GM21786 (cell line): ENCODE measurements around the gene SOX12.

Experiments used
- ATAC-seq: cut with Tn5 transposase; IDR thresholded peaks from one replicate; pipeline ENCODE4 v1.9.1; 2021; ENCODE audit not compliant: unreplicated experiment

Gene SOX12

DNA sequence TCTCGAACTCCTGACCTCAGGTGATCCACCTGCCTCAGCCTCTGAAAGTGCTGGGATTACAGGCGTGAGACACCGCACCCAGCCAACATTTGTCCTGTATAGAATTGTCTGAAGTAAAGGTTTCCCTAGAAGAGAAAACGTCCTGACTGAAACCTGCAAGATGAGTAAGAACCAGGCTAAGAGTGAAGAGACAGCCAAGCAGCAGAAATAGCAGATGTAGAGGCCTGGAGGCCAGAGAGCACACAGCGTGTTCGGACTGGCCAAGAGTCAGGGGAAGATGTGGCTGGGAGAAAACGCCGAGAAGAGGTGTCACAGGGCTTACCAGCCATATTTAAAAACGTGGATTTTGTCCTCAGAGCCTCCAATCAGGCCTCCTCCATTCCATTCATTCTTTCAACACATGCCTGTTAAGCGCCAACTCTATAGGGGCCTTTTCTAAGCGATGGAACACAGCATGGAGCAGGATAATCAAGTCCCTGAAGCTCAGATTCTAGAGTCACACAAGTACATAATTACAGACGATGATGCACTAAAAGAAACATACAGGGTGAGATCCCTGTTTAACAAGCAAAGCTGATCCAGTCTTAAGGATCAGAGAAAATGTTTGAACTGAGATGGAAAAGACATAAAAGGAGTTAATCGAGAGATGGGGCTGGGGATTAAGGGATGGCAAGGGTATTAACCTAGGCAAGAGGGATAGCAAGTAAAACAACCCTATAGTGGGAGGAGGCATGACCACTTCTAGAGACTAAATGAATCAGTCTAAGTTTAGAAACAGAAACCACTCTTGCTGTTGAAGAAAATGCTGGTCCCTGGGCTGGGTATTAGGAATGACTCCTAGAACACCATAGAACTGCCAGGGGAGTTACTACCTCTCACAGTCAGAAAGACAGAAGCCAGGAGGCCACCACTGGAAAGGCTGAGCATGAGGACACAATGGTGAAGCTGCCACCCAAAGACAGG, 23.2 kb upstream of the SOX12 start:
- no peak for ATAC-seq

DNA sequence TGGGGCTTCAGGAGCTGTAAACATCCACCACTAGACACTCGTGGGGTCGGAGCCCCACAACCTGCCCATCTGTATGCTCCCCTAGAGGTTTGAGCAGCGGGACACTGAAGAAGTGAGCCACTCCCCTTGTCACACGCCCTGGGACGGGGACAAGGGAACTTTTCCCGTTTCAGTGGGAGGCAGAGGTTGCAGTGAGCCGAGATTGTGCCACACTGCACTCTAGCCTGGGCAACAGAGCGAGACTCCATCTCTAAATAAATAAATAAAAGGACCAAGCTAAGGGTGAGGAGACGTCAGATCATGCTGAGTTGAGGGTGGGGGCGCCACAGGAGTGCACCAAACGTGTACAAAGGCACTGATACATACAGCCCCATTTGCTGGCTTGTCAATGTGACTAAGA, 19.6 kb upstream of the SOX12 start:
- no peak for ATAC-seq

DNA sequence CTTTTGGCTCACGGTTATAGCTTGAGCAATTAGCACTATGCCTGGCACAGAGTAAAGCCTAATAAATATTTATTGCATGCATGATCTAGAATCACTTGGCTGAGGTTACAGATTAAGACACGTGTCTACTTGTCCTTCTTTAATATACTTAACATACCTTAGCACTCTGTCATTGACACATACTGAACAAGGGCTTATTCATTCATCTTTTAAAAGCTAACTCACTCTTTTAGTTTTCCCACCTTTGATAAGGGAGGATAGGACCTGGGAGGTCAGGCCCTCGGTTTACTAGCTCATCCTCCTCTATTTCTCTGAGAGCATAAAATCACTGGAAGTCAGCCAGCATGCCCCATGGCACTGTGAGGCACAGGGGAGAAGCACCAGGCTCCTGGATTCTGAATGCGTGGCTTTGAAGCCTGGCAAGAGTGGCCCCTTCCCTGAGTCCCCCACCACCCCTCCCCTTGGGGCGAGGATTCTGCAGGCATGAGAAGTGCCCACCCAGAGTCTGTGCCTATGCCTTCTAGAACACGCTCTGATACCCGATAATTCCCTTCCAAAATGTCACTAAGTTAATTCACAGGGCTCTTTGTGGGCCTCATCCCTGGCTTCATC, 16.8 kb upstream of the SOX12 start:
- ATAC-seq = no peak

DNA sequence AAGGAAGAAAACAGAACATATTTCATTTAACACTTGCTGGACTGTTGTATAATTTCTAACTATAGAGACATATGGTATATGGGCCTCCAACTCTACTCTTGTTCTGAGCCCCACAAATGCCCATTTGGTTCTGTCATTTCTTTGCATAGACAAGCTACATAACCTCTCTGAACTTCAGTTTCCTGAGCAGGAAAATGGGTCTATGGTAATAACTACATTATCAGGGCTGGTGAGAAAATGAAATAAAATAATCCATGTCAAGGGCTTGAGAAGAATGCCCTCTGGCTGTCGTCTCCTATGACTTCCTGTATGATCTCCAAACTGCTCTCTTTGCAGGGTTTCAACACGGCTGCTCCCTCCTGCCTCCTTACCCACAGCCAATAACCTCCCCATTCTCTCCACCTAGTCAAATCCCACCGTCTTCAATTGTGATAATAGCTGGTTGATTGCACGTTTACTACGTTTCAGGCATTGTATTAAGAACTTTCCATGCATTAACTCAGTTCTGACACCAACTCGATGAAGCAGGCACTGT, 16.0 kb upstream of the SOX12 start:
- ATAC-seq = no peak

DNA sequence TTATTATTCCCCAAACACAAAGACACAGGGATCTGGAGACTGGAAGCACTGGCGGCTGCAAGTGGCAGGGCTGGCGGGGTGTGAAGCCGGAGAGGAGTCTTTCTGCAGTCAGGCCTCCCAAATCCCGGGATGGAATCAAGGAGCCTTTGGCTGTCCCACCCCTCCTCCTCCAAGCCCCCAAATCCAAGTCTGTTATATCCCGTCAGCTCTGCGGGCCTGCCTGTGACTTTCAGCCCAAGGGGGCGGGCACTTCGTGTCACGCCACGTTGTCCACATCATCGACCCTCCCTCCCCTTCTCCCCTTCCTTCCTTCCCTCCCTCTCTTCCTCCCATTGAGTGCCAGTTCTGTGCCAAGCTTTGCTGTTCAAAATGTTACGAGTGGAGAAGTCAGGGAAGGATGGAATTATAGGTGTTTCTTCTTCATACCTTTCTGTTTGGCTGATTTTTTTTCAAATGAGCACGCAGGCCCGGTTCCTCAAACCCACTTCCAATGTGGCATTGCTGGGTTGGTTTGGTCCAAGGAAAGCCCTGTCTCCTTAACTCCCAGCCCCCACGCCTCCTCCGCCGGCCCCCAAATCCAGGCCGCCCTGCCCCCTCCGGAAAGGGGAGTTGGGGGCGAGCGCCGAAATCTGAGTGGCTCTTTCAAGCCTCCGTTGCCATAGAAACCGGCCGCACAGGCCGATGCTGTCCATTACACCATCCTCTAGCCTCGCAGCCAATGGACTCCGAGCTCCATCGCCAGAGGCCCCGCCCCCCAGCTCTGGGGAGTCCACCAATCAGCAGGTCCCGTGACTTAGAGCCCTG, 15.3 kb upstream of the SOX12 start:
- ATAC-seq = peak; percentile 99

DNA sequence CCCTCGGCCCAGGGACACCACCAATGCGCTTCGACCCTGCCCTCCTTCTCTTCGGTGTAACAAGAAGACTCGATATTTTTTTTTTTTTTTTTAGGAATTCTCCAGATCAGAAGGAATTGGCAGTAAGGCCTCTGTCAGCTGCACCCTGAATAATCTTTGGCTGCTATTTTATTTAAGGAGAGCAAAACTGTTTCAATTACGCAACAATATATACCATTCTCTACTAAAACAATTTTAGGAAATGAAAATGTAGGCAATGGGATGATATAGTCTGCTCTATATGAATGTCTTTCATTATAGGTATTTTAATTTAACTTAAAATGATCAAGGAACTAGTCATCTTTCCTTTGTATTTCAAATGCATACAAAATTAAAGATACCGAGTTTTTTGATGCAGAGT, 14.7 kb upstream of the SOX12 start:
- ATAC-seq = no peak

DNA sequence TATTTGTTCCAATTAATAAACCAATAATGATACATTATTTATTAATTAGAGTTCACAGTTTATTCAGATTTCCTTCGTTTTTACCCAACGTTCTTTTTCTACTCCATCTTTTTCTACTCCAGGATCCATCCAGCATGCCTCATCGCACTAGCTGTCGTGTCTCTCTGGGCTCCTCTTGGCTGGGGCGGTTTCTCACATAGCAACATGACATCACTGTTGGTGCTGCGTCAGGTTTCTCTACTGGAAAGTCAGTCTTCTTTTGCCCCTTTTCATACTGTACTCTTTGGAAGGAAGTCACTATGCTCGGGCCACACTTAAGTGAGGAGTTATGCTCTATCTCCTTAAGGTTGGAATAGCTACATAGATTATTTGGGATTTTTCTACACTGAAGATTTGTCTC, 13.7 kb upstream of the SOX12 start:
- no peak for ATAC-seq

DNA sequence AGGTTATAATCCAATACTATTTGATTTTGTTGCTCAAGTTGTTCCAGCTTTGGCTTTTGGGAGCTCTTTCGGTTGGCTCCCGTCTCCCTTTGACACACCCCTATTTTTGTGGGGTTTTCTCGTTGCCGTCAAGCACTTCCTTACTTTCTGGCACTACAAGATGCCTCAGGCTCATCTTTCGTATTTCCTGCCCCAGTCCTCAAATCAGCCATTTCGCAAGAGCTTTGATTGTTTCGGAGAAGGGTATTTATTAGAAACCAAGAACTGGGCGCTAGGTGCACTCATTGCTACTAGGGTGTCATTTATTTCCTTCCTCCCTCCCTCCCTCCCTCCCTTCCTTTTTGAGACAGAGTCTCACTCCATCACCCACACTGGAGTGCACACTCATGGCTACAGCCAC, 13.3 kb upstream of the SOX12 start:
- ATAC-seq = no peak

DNA sequence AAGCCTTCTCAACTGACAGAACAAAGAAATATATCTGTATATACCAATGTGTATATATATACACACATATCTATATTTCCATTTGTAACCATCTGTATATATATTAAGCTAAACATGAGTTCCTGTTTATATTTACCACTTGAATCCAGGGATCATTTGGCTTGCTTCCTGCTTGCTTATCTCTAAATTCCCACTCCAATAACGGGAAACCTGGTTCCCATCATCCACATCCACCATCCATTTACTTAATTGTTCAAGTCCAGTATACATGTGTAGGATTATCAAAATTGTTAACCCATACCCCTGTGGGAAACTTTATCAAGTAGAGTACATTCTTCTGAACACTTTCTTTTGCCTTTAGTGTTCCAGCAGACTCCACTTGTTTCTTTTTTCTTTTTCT, 12.5 kb upstream of the SOX12 start:
- no peak for ATAC-seq

DNA sequence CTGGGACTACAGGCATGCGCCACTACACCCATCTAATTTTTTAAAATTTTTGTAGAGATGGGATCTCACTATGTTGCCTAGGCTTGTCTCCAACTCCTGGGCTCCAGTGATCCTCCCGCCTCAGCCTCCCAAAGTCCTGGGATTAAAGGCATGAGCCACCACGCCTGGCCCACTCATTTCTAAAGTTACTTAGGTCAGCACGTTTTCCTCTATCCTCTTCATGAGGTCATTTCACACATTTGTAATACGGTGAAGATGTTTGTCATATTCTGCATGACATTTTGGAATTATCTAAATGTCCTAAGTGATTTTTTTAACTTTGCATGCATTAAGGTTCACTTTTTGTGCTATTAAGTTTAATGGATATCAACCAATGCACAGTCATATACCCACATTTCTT, 11.9 kb upstream of the SOX12 start:
- no peak for ATAC-seq

DNA sequence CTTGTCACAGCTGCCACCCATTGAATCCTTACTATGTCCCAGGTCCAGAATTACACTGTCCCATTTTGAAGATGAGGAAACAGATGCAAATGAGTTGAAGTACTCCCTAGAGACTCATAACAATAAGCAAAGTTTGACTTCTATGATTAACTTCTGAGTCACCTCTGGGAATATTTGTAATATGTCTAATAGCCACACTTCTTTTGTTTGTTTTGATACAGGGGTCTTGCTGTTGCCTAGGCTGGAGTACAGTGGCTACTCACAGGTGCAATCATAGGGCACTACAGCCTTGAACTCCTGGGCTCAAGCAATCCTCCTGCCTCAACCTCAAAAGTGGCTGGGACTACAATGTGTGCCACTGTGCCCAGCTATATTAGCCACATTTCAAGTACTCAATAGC, 11.4 kb upstream of the SOX12 start:
- no peak for ATAC-seq

DNA sequence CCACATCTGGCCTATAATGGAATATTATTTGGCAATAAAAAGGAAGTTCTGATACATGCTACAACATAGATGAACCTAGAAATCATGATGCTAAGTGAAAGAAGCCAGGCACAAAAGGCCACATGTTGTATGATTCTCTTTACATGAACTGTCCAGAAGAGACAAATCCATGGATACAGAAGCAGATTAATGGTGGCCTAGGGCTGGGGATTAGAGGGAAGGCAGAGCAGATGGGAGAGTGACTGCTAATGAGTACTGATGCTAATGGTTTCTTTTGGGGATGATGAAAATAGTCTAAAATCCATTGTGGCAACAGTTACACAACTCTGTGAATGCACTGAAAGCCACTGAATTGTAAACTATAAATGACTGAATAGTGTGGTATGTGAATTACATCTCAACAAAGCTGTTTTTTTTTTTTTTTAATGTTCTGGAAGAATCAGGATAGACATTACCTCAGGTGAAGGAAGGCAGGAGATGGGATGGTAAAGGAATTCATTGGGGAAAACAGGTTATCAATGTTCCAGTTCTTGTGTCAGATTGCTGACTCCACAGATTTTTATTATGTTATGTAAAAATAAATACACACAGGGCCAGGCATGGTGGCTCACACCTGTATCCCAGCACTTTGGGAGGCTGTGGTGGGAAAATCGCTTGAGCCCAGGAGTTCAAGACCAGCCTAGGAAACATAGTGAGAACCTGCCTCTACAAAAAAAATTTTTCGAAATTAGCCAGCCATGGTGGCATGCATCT, 8.9 kb upstream of the SOX12 start:
- ATAC-seq = no peak

DNA sequence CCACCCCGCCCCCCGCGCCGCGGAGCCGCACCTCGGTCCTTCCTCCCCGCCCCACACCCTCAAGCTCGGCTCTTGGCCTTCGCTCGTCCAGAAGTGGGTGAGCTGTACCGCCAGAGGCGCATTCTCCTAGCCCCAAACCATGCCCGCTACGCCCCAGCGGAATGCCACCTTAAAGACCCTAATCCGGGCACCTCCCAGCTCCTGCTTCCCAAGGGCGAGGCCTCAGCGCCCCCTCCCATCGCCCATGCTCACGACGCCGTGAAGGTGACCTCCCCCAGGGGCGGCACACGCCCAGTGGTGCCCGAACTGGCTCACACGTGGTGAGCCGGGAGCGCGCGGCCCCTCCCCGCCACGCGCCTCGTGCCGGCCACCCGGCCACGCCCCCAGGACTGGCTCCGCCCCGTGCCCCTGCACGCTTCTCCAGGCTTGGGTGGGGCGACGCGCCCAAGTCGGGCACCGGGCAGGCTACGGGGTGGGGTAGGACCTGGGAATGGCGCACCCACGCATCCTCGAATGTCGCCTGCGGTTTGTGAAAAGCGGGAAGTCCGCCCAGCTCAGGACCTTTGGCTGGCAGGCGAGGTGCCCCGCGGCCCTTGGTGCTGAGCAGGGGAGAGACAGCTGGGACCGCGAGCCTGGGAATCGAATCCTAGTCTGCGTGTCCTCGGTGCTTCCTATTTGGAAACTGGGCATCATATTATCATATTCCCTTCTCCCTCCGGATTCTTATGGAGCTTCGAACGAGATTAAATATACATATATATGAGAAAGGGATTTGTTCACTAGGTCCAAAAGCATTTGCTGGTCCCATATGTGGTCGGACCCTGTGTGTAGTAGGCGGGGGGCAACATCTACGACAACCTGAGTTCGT, 941 bp upstream of the SOX12 start:
- ATAC-seq = peak; percentile 38

DNA sequence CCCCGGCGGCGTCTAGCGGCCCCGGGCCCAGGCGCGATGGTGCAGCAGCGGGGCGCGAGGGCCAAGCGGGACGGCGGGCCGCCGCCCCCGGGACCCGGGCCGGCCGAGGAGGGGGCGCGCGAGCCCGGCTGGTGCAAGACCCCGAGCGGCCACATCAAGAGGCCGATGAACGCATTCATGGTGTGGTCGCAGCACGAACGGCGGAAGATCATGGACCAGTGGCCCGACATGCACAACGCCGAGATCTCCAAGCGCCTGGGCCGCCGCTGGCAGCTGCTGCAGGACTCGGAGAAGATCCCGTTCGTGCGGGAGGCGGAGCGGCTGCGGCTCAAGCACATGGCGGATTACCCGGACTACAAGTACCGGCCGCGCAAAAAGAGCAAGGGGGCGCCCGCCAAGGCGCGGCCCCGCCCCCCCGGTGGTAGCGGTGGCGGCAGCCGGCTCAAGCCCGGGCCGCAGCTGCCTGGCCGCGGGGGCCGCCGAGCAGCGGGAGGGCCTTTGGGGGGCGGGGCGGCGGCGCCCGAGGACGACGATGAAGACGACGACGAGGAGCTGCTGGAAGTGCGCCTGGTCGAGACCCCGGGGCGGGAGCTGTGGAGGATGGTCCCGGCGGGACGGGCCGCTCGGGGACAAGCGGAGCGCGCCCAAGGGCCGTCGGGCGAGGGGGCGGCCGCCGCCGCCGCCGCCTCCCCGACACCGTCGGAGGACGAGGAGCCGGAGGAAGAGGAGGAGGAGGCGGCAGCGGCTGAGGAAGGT, 715 bp downstream of the SOX12 start:
- ATAC-seq = no peak

DNA sequence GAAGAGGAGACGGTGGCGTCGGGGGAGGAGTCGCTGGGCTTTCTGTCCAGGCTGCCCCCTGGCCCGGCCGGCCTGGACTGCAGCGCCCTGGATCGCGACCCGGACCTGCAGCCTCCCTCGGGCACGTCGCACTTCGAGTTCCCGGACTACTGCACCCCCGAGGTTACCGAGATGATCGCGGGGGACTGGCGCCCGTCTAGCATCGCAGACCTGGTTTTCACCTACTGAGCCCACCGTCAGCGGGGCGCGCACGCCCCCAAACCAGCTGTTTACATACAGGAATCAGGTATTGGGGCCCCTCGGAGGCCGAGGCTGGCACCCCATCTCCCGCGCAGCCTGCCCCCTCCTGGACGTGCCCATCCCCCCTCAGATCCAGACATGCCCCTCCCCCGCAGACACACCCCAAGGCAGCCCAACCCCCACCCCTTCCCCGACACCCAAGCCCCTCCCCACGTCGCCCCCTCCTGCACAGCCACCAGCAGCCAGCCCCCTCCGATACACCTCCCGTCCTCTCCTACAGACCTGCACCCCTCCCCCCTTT, 1.4 kb downstream of the SOX12 start:
- ATAC-seq = no peak

DNA sequence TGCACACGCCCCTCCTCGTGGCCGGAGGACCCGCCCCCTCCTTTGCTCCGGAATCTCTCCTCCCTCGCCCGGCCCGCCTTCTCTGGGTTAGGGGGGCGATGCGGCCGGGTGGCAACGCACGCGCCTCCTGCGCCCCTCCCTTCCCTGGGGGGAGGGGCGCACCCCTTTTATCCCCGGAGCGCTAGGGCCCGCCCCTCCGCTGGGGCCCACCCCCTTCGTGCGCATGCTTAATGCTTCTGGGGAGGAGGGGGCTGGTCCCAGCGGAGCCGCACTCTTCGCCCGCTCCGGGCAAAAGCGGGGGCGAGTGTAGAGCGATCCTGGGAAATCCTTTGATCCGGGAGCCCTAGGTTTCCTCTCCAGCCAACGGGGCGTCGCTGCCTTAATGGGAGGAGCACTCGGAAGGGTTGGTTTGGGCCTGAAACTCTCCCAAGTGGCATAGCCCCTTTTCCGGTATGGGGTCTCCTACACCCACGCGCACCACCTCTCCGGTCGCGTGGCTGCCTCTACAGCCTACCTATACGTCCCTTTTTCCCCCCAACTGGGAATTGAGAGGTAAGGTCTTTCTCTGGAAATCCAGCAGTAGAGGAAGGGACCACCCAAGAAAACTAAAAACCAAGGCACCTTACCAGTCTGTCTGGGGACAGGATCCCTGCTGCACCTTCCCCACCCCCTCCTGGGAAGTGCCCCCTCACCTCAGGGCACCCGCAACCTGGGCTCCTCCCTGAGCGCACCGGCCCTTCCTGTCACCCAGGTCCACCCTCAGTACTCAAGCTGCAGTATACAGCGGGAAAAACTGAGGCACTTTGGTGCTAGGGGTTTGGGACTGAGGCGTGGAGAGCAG, 2.1 kb downstream of the SOX12 start:
- no peak for ATAC-seq

DNA sequence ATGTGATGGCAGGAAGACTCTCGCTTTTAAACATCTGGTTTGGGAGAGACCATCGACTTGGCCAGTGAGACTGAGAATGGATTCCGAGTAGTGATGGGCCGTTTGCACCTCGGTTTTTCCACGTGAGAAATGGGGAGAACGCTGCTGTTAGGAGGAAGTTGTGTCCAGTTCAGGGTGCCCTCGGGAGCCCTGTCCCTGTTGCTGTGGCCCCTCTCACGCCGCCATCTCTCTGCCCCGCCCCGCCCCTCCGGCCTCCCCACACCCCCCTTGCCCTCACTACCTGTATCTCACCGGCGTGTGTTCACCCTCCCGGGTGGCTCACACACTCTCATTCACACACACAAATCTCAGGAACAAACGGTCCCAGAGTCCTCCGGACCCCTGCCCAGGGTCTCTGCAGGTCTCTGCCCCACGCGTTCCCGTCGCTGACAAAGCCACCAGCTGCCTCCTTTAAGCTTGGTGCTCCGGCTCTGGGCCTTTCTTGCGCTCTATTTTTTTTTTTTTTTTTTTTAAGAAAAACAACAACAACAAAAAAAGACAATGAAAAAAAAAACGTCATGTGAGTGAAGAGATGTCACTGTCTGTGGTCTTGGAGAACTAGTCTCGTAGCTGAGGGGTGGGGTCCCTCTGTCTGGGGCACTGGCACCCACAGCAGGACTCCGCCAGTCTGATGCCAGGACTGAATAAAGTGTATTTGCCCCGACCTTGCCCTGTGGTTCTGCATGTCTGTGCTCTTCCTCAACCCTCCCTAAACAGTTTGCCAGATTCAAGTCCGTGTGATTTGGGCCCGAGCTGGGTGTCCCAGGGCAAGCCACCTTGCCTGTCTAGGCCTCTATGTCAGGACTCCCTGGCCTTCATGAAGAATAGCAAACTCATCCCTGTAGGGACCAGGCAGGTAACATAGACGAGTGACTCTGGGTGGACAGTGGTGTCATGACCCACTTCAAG, 2.9 kb downstream of the SOX12 start:
- ATAC-seq = no peak
